Posterior vena cava (tissue), 2 donors: ENCODE results near the gene LPCAT1. TPM values are rescaled to one million over a fixed set of nuclear protein-coding genes. Genes with fewer than 3 reads are reported as not detected.
A peak's percentile ranks its signal among the peaks of the same experiment; 100 is the strongest.

Source experiments
- DNase-seq: peaks from one replicate; pipeline ENCODE4 v3.0.0-alpha.2; 2020; ENCODE audit warnings: low spot score
- intact Hi-C, 2 donors: fragments of 100-400 bp; cut with DNase I; formaldehyde crosslinking; loops; one replicate each; pipeline versions ENCODE4 v1.14.1 to v1.14.2; 2022 to 2023
- total RNA-seq, 2 donors: library from RNA; stranded (reverse); fragmentation: NEBNext Ultra II Directional; extraction: Animal tissue kit (Norgen Biotek cat#: 25700); gene quantifications; one replicate each; pipeline ENCODE4 v1.2.1, GENCODE V29; 2021
- donor health status: DM: yes; HTN: yes; CAD: no.
- donor health status: DM: yes; HTN: yes; CAD: no.

LPCAT1 gene
- total RNA-seq, 2 donors from 2014 or later: 30.8 to 36.9 TPM

DNA sequence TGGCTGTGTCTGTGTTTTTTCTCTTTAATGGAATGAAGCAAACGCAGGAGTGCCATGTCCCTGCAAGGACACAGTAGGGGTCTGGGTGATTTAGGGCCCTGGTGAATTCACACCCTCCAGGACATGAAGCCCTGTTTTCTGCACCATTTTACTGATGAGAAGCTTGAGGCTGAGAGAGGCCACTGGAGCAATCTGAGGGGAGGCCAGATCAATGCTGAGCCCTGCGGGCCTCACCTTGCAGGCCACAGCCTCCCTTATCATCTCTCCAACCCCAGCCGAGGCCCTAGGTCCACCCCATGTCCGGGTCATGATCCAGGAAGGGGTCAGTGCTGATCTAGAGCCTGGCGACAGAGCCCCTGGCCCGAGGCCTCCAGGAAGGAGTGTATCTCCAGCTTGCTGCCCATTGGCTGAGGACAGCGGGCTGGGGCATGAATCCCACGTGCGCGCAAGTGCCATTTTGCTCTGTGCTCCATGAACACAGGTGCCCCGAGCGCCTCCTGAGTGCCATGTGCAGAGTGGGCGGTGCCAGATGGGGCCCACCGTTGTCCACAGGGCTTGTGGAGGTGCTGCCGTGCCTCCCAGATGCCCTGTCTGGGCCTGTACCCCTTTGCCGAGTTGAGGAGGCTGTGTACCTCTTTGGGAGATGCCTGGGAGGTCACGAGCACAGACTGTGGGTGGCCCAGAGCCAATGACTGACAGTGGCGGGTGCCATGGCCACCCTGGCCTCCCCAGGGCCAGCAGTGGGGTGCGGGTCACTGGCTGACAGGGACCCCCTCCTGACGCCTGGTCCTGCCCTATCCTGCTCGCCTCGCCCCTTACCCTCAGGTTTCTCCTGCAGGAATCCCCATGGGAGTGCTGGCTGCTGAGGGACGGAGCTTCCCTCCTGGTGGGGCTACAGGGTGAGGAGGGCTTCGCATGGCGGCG, 32.3 kb upstream of the LPCAT1 start:
- peak; percentile 64 for DNase-seq
- intact Hi-C loops: no loop called here

GRCh38 chr5:1555011-1555807, 31.4 kb upstream of the LPCAT1 start:
- DNase-seq: peak; percentile 73
- intact Hi-C loops: no loop called here

- intact Hi-C loops: no loop called here
- DNase-seq: peak; percentile 56
Observed at GRCh38 chr5:1554410-1554967, 30.7 kb upstream of the LPCAT1 start.

- peak; percentile 76 for DNase-seq
- intact Hi-C loops: no loop called here
Observed at GRCh38 chr5:1553539-1554409, 30.0 kb upstream of the LPCAT1 start.

- DNase-seq: no peak
- intact Hi-C loops: no loop called here
Observed at GRCh38 chr5:1552521-1553255, 28.9 kb upstream of the LPCAT1 start.

DNA sequence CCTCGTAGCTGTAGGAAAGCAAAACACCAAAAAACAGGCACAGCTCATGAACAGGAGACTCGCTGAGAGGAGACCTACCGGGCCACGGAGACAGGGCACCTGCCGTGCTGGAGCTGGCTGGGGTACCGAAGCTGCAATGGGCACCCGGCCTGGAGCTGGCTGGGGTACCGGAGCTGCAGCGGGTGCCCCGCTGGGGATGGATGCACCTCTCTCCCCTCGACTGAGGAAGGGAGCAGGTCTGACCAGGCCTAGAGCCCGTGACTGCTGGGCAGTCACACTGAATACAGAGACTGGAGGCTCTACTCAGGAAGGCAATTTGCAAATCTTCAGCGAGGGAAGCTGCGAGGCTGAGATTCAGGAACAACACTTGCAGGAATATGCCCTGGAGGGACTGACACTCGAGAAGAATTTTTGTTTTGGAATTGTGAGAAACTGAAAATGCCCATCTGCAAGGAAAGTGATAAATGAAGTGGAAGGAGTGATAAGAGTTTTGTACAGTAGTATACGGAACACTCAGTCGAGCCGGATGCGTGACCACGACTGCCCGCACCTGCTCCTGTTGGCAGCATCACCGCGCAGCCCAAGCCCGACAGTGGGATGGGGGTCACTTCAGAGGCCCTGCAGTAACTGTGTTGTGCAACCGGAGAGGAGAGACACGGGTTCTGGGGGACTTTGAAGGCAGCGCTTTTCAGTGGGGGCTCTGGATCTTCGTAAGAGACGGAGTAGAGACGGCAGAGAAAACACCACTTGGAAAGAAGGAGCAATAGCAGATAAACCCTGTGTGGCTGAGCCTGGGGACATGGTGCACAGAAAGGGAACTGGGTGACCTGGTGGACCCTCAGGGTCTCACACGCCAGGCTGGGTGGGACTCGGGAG, 27.9 kb upstream of the LPCAT1 start:
- intact Hi-C loops: no loop called here
- peak; percentile 69 for DNase-seq

- DNase-seq: peak; percentile 68
- intact Hi-C loops: no loop called here
Observed at GRCh38 chr5:1550287-1551076, 26.7 kb upstream of the LPCAT1 start.

GRCh38 chr5:1549475-1550030, 25.8 kb upstream of the LPCAT1 start:
- peak; percentile 72 for DNase-seq
- intact Hi-C loops: no loop called here

DNA sequence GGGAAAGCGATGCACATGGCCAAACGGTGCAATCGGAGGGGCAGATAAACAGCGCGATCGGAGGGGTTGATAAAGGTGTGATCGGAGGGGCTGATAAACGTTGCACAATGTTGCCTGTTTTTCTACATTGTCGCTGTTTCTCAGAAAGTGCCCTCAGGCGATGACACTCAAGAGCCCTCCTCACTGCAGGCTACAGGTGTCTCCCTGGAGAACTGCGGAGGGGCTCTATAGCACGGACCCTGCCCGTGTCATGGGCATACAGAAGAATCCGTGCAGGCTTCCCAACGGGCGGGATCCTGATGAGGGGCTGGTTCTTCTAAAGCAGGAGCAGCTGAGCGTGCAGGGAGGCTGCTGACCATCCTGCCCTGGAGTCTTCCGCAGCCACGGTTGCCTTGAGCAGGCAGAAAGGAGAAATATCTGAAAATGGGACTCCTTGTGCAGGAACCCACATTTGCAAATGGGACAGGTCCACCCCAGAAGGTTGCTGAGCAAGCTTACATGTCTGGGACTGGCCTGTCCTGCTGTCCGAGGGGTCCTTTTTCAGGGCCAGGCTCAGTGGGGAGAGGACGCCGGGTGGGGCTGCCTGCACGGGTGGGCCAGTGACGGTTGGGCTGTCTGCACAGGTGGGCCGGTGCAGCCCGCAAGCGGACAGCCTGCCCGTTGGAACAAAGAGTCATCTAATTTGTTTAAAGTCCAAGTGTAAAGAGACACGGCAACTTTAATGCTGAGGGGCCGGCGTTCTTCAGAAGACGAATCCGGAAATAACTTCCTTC, 25.1 kb upstream of the LPCAT1 start:
- intact Hi-C loops: no loop called here
- peak; percentile 70 for DNase-seq

GRCh38 chr5:1547655-1548054, 23.9 kb upstream of the LPCAT1 start:
- intact Hi-C loops: no loop called here
- DNase-seq: no peak

DNA sequence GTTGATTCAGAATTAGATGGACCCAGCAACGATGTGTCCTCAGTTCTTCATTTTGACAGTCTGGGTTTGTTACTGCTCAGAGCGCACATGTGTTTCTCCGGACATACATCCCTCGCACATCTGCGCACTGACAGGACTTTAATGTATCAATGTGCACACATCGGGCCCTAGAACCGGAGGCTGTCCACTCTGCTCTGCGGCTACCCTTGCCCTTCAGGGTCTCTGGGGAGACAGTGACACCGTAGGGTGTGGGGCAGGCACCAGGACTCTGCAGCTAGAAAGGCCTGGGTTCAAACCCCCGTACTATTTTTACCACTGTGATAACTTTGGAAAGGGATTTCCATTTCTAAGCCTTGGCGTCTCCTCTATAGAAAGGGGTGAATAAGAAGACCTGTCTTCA, 23.5 kb upstream of the LPCAT1 start:
- peak; percentile 49 for DNase-seq
- intact Hi-C loops: no loop called here

DNA sequence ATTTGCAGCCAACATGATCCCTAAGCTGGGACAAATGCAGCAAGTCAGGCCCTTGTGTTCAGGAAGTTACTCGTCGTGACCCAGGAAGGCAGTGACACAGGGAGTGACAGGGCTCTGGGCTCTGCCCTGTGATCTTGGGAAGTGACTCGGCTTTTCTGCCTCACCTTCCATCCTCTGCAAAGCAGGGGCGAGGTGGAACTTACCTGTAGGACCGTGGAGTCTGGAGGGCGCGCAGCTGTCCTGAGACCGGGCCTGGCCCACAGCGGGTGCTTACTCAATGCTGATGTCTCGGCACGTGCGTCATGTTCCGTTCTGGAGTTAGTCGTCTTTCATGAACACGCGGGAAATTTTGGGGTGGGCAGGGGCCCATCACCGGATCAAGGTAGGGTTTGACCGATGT, 22.8 kb upstream of the LPCAT1 start:
- peak; percentile 76 for DNase-seq
- intact Hi-C loops: no loop called here

DNA sequence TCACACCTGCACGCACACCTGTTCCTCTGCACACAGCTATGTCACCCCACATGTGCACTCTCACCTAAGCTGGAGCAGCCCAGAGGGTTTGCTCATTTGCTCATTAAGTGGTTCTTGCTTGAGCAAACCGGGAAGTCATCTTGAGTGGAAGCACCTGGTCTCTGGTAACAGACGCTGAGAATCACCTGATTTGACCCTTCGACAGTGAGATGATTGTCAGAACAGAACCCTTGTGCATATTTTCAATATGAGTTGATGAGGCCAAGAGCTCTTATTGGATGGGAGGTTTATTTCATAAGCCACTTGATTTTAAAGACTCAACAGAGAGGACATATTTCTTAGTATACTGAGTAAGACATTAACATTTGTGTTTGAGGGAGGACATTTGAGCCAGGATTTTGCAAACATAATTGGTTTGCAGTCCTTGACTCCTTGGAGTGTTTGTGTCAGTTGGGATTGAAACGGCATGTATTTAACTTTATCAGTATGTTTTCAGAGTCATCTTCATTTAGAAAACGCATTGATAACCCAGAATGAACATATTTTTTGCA, 22.1 kb upstream of the LPCAT1 start:
- intact Hi-C loops: no loop called here
- DNase-seq: peak; percentile 36

DNA sequence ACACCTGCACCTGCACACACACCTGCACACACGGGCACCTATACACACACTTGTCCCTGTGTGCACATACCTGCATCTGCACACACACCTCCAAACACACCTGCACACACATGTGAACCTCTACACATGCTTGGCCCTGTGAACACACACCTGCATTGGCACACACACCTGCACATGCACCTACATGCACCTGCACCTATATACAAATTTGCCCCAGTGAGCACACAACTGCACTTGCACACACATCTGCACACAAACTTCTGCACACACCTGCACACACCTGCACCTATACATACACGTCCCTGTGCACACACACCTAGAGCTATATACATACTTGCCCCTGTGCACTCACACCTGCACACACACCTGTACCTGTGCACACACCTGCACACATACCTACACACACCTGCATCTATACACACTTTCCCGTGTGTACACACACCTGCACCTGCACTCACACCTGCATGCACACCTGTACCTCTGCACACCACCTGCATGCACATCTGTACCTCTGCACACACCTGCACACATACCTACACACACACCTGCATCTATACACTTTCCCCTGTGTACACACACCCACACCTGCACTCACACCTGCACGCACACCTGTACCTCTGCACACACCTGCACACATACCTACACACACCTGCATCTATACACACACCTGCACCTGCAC, 21.5 kb upstream of the LPCAT1 start:
- DNase-seq: no peak
- intact Hi-C loops: no loop called here
